ENCODE measurements around the gene HPCA. TPM values are rescaled to one million over a fixed set of nuclear protein-coding genes. Genes with fewer than 3 reads are reported as not detected.

The HPCA gene
- total RNA-seq, 1 experiment from 2014 or later: 1.2 TPM

GRCh38 chr1:32855861-32856617, 30.3 kb upstream of the HPCA start:
- Histone ChIP-seq H2BK120ac (ENCODE audit: low read depth, low read length, poor library complexity, severe bottlenecking) (no peak overlapping the region), H4K8ac (replicated peaks; ENCODE audit: insufficient read length, low read depth, low read length) (no peak overlapping the region), H2AK5ac (ENCODE audit: insufficient read length, low read length) (no peak overlapping the region), H3K4ac (ENCODE audit: low read depth, low read length) (no peak overlapping the region), H2BK15ac (ENCODE audit: low read depth, low read length) (no peak overlapping the region), H3K4me1 (ENCODE audit: insufficient read depth, low read length) (no peaks in the 10 kb centered on the region), H2AFZ (ENCODE audit: low read length) (no peak overlapping the region), H3K9ac (ENCODE audit: extremely low read depth, insufficient read length, low read length) (no peak overlapping the region), H3K9me3 (ENCODE audit: control insufficient read depth, low read depth, low read length) (no peaks in the 10 kb centered on the region), H3K79me2 (ENCODE audit: insufficient read depth, low read length) (no peaks in the 10 kb centered on the region), H3K23ac (ENCODE audit: insufficient read length, low read depth, low read length) (no peak overlapping the region), H3K4me2 (ENCODE audit: insufficient read depth, insufficient read length, low read length) (no peak overlapping the region), H3K79me1 (ENCODE audit: insufficient read depth, low read depth, low read length, poor library complexity, severe bottlenecking) (no peaks in the 10 kb centered on the region), H3K27me3 (ENCODE audit: insufficient read depth, low read length) (no peaks in the 10 kb centered on the region), H4K5ac (ENCODE audit: insufficient read length, low read depth, low read length) (no peak overlapping the region), H2BK5ac (ENCODE audit: insufficient read length, low read length) (no peak overlapping the region), H3K18ac (ENCODE audit: insufficient read length, low read depth, low read length) (no peak overlapping the region), H4K20me1 (ENCODE audit: control insufficient read depth, insufficient read depth, insufficient read length) (no peaks in the 10 kb centered on the region), H4K91ac (ENCODE audit: insufficient read length, low read depth, low read length) (no peak overlapping the region), H2BK12ac (ENCODE audit: insufficient read length, low read depth, low read length) (no peak overlapping the region), H3K23me2 (ENCODE audit: insufficient read length, low read depth, low read length, poor library complexity, severe bottlenecking) (no peaks in the 10 kb centered on the region), H2BK20ac (ENCODE audit: low read depth, low read length, poor library complexity, severe bottlenecking) (no peak overlapping the region), H3K14ac (ENCODE audit: insufficient read depth, low read length) (no peak overlapping the region), H3K56ac (ENCODE audit: insufficient read length, low read depth, low read length) (no peak overlapping the region), H3T11ph (ENCODE audit: low read length) (no peak overlapping the region), H3K27ac (ENCODE audit: insufficient read length, low read depth, low read length) (no peak overlapping the region)
- H3K4me3 Mint-ChIP-seq: no peak overlapping the region
- no peaks in the 10 kb centered on the region for H3K4me1 Mint-ChIP-seq
- no peak for DNase-seq
- TF ChIP-seq CTCF (conservative IDR thresholded peaks at IDR 0.05): no peak
- no CpG with 5 or more reads among the region's 13 CpGs for WGBS (ENCODE audit: extremely low coverage, insufficient read length, low lambda C conversion rate)
- H3K36me3 Mint-ChIP-seq (ENCODE audit: insufficient read depth in 1 of 3, low read depth in 3 of 3): peaks cover 13 to 57% (median 51%) of the 10 kb centered on the region in 3 experiments; a peak in 6 of 7 replicates
- H3K27me3 Mint-ChIP-seq (ENCODE audit: low read depth): no peaks in the 10 kb centered on the region
- H3K9me3 Mint-ChIP-seq: no peaks in the 10 kb centered on the region
- no peak overlapping the region for H3K27ac Mint-ChIP-seq
